NCI-H510A (cell line): ENCODE data around the gene ABHD14A.
A peak's percentile ranks its signal among the peaks of the same experiment; 100 is the strongest.
"Not testable (repeated sequence)": the region's sequence is repeated elsewhere in the genome, so short reads cannot be mapped to it uniquely, and the experiment has no call there.

Experiments
- DNase-seq: peaks from one replicate; lab custom pipeline; 2025; lab: John Stamatoyannopoulos, UW

ABHD14A gene

GRCh38 chr3:51974277-51974962 lies 444 bp upstream of the ABHD14A start:
- DNase-seq: no peak

- DNase-seq: no peak
Measured at GRCh38 chr3:51975852-51976549, 1.1 kb downstream of the ABHD14A start.

- DNase-seq: no peak
Measured at GRCh38 chr3:51977446-51978142, 2.7 kb downstream of the ABHD14A start.

- no peak for DNase-seq
Measured at GRCh38 chr3:51978143-51978502, 3.3 kb downstream of the ABHD14A start.

- no peak for DNase-seq
Measured at GRCh38 chr3:51980253-51980652, 5.4 kb downstream of the ABHD14A start.

- DNase-seq: peak; percentile 52
Measured at GRCh38 chr3:51982352-51982837, 7.5 kb downstream of the ABHD14A start.

- peak; percentile 72 for DNase-seq
Measured at GRCh38 chr3:51982838-51983577, 8.1 kb downstream of the ABHD14A start, which contains the start of gene ACY1. Gene ACY1 (plus strand): TSS chr3:51983535. CDS start chr3:51984065, 530 bp downstream.

- no peak for DNase-seq
Measured at GRCh38 chr3:51983578-51984268, 8.9 kb downstream of the ABHD14A start.

- no peak for DNase-seq
Measured at GRCh38 chr3:51984269-51984647, 9.4 kb downstream of the ABHD14A start.

- DNase-seq: no peak
Measured at GRCh38 chr3:51985063-51985462, 10.2 kb downstream of the ABHD14A start.

GRCh38 chr3:51986010-51986947 lies 11.4 kb downstream of the ABHD14A start:
- DNase-seq: no peak

- DNase-seq: no peak
Measured at GRCh38 chr3:51987568-51987967, 12.7 kb downstream of the ABHD14A start.

GRCh38 chr3:51988286-51989146 lies 13.7 kb downstream of the ABHD14A start:
- no peak for DNase-seq

GRCh38 chr3:51990501-51990971 lies 15.7 kb downstream of the ABHD14A start:
- DNase-seq: not testable (repeated sequence)

- DNase-seq: no peak
Measured at GRCh38 chr3:51992017-51992682, 17.3 kb downstream of the ABHD14A start.

- not testable (repeated sequence) for DNase-seq
Measured at GRCh38 chr3:51993657-51994056, 18.8 kb downstream of the ABHD14A start.

GRCh38 chr3:51994530-51994929 lies 19.7 kb downstream of the ABHD14A start:
- DNase-seq: no peak

- peak; percentile 49 for DNase-seq
Measured at GRCh38 chr3:51995346-51996163, 20.7 kb downstream of the ABHD14A start, which contains the start of gene RPL29. Gene RPL29 (minus strand): TSS chr3:51995895. CDS start chr3:51995461, 434 bp downstream.
